Fibroblast of villous mesenchyme (primary cell): ENCODE measurements around the gene OR10V1. TPM values are rescaled to one million over a fixed set of nuclear protein-coding genes. Genes with fewer than 3 reads are reported as not detected.

Experiments
- DNase-seq: peaks from one replicate; pipeline ENCODE4 v3.0.0-alpha.2; 2010; ENCODE audit warnings: low read depth
- H3K4me3 ChIP-seq: 2 replicates; pipeline ENCODE4 v1.5.1; 2011; ENCODE audit warnings: low read depth, mild to moderate bottlenecking, low read length
- total RNA-seq: library from RNA; depleted of rRNA; stranded (reverse); fragments of >200 nt; gene quantifications from 2 replicates; pipeline ENCODE4 v1.2.3, GENCODE V29; 2012
- TF ChIP-seq, protein P1 (sequence below): IDR thresholded peaks from 2 replicates; pipeline ENCODE4 v1.5.1; 2012; ENCODE audit warnings: low read depth, mild to moderate bottlenecking, low read length; ENCODE audit not compliant: insufficient read depth

OR10V1 gene
- total RNA-seq, 1 donor: not detected

DNA sequence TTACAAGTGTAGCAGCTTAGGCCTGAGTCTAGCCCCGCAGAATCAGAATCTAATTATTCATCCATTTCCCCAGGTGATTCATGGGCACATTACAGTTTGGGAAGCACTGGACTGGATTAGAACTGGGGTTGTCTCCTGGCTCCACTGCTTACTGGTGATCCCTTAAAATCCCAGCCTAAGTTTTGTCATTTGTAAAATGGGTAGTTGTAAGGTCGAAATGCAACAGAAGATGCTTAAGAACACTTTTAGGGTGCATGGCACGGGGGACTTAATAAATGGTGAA is 42.9 kb upstream of the OR10V1 start:
- TF ChIP-seq, protein P1, sequence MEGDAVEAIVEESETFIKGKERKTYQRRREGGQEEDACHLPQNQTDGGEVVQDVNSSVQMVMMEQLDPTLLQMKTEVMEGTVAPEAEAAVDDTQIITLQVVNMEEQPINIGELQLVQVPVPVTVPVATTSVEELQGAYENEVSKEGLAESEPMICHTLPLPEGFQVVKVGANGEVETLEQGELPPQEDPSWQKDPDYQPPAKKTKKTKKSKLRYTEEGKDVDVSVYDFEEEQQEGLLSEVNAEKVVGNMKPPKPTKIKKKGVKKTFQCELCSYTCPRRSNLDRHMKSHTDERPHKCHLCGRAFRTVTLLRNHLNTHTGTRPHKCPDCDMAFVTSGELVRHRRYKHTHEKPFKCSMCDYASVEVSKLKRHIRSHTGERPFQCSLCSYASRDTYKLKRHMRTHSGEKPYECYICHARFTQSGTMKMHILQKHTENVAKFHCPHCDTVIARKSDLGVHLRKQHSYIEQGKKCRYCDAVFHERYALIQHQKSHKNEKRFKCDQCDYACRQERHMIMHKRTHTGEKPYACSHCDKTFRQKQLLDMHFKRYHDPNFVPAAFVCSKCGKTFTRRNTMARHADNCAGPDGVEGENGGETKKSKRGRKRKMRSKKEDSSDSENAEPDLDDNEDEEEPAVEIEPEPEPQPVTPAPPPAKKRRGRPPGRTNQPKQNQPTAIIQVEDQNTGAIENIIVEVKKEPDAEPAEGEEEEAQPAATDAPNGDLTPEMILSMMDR: no peak
- DNase-seq: peak; percentile 8
- H3K4me3 ChIP-seq: peak overlapping the region; percentile 88

DNA sequence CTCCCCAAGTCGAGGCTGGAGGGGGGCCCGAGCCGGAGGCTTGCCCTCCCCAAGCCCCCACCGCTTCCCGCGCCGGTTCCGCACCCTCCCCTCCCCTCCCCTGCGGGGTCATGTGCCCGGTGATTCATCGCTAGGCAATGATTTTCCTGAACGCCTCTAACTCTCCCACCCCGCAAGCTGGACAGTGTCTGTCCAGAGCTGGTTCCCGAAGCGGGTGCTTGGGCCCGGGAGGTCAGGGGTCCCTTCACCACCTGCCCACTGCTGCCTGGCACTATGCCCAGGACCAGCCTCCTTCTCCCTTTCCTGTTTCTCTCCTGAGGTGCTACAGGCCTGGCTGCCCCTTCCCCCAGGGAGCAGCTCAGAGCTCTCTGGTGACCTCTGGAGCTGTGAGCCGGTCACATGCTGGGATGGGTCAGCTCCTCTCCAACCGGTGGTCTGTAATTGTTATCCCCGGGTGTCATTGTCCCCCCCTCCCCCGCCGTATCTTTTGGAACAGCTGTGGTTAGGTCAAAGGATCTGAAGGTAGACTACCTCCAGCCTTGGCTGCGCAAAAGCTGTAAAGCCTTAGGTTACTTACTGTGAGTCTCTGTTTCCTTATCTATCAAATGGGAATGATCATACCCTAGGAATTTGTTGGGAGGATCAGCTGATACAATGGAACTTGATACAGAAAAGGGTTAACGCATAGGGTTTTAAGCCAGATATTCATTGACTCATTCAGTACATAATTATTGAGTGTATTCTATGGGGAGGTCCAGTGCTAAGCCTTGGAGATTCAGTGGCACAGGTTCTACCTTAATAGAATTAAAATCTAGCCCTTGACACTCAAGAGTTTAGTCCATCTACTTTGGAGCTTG is 42.3 kb upstream of the OR10V1 start:
- TF ChIP-seq, protein P1: no peak
- H3K4me3 ChIP-seq: peak overlapping the region; percentile 88
- peak; percentile 87 for DNase-seq

DNA sequence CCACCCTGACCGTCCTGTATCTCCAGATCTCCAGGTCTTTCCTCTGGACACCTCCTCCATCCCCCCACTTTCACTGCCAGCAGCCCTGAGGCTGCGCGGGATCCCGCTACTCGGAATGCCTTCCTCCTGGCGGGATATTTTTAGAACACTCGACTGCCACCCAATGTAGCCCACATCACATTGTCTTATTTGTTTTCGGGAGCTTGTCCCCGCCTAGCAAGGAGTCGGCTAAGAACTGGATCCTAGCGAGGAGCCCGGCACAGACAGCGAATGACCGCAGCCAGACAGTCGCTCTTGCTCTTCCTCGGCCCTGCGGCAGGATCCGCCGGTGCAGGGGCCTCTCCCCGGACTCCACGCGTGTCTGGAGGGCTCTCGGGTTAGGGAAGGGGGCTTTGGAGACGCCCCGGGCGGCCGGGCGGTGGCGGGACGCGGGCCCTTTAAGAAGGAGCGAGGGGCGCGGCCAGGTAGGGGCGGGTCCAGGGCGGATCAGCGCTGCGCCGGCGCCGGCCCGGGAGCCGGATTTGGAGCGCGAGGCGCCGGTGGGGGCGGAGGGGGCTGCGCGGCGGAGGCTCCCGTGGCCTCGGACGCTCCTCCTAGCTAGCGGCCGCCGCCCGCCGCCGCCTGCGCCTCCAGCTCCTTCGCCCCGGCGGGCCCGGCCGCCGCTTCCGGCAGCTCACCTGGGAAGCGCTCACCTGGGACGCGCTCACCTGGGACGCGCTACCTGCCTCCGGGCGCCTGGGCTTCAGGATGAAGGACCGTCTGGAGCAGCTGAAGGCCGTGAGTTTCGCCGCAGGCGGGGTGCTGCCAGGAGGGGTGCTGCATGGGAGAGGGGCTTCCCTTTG is 41.4 kb upstream of the OR10V1 start, which contains the start of gene STX3:
TSS of gene STX3 (plus strand) at position 518 of the 842 bp plus-strand sequence. CDS start at position 748, 230 bp downstream.
- peak within 1 kb of the TSS; percentile 88 for H3K4me3 ChIP-seq
- peak; percentile 66 for DNase-seq

DNA sequence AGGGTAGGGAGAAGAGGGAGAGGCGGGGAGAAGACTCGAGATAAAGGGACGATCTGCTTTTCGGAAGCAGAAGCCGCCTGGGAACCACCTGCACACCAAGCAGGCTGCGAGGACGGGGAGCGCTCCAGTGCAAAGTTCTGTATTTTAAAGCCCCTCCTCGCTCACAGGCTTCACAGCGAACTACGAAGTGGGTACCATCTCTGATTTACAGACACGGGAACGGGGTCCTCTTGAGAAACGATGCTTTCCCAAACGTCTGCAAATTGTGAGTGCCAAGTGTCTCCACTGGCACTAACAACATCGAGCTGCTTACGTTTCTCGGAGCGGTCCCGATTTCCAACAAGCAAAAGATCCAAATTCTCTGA is 40.8 kb upstream of the OR10V1 start:
- no peak for DNase-seq
- TF ChIP-seq, protein P1: no peak
- H3K4me3 ChIP-seq: peak overlapping the region; percentile 88

More for the DNA sequence above, 41.4 kb upstream of the OR10V1 start, which contains the start of gene STX3:
- TF ChIP-seq, protein P1: no peak

DNA sequence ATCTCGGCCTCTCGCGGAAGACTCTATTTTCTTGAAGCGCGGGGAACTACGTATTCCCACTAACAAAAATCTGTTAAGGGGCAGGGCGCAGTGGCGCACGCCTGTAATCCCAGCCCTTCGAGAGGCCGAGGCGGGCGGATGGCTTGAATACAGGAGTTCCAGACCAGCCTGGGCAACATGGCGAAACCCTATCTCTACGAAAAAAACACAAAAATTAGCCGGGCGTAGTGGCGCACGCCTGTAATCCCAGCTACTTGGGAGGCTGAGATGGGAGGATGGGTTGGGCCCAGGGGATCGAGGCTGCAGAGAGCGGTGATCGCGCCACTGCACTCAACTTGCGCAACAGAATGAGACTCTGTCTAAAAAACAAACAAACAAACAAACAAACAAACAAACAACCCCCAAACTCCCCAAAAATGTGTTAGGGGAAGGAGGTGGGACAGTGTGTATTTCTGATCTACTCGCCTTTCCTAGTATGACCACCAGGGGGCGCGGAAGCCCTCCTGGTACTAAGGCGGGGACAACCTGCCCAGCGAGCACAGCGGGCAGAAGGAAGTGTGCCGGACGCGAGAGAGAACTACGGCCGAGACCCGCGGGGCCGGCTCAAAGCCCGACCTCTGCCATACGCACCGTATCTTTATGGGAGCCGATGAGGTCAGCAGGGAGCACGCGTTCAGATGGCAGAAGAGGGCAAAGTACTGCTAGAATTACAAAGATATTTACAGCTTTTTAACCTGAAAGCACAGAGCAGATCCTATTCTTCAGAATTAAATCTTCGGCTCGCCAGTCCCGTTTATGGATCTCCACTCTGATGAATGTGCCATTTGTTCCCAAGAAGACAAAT is 40.2 kb upstream of the OR10V1 start:
- TF ChIP-seq, protein P1: peak; percentile 90
- peak; percentile 75 for DNase-seq
- peak overlapping the region; percentile 88 for H3K4me3 ChIP-seq

DNA sequence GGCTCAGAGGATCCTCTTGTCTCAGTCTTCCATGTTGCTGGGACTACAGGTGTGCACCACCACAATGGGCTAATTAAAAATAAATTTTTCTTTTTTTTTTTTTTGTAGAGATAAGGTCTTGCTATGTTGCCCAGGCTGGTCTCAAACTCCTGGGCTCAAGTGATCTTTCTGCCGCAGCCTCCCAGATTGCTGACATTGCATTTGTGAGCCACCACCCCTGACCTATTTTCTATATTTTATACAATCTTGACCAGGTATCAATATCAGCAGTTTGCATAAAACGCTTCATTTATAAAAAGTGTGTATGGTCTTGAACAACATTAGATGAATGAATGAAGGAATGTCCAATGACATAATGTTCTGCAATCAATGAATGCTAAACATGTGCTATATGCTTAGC is 32.5 kb upstream of the OR10V1 start:
- TF ChIP-seq, protein P1: no peak
- no peak overlapping the region for H3K4me3 ChIP-seq
- DNase-seq: no peak
